ENCODE results near the gene AHRR. TPM values are rescaled to one million over a fixed set of nuclear protein-coding genes. Genes with fewer than 3 reads are reported as not detected.

AHRR gene
- total RNA-seq, 4 donors from 2014 or later = 0.26 to 9.1 (median 6.6) TPM; not detected in 1

GRCh38 chr5:419970-420369 is 98.5 kb downstream of the AHRR start:
- Histone ChIP-seq H3K36me3 (no peaks in the 10 kb centered on the region), H3K4me3 (no peak overlapping the region), H3K27me3 (no peaks in the 10 kb centered on the region), H3K9me3 (no peaks in the 10 kb centered on the region), H3K27ac (no peak overlapping the region), H3K4me1 (peaks cover 0 to 6% of the 10 kb centered on the region in 2 donors)
- intact Hi-C loops (cut with DNase I; ENCODE audit: low total_unique reads) = no loop called here
- no peak for DNase-seq
- no peak for TF ChIP-seq CTCF (IDR thresholded peaks at IDR 0.05)
- TF ChIP-seq POLR2A (IDR thresholded peaks at IDR 0.05) = no peak

GRCh38 chr5:420632-421286 is 99.2 kb downstream of the AHRR start:
- Histone ChIP-seq H3K4me1 (peaks cover 0 to 3% of the 10 kb centered on the region in 2 donors), H3K27me3 (no peaks in the 10 kb centered on the region), H3K9me3 (no peaks in the 10 kb centered on the region), H3K27ac (no peak overlapping the region), H3K36me3 (no peaks in the 10 kb centered on the region), H3K4me3 (no peak overlapping the region)
- intact Hi-C loops (cut with DNase I; ENCODE audit: low total_unique reads) = no loop called here
- TF ChIP-seq CTCF (IDR thresholded peaks at IDR 0.05) = no peak
- no peak for TF ChIP-seq POLR2A (IDR thresholded peaks at IDR 0.05)
- DNase-seq = no peak

GRCh38 chr5:421287-421880 is 99.9 kb downstream of the AHRR start:
- Histone ChIP-seq H3K36me3 (no peaks in the 10 kb centered on the region), H3K4me3 (no peak overlapping the region), H3K27me3 (no peaks in the 10 kb centered on the region), H3K27ac (no peak overlapping the region), H3K9me3 (no peaks in the 10 kb centered on the region), H3K4me1 (no peaks in the 10 kb centered on the region)
- intact Hi-C loops (cut with DNase I; ENCODE audit: low total_unique reads) = no loop called here
- DNase-seq = no peak
- TF ChIP-seq POLR2A (IDR thresholded peaks at IDR 0.05) (no peak), CTCF (IDR thresholded peaks at IDR 0.05) (no peak)

- Histone ChIP-seq H3K27ac (no peak overlapping the region), H3K36me3 (no peaks in the 10 kb centered on the region), H3K4me3 (no peak overlapping the region), H3K4me1 (no peaks in the 10 kb centered on the region), H3K9me3 (no peaks in the 10 kb centered on the region), H3K27me3 (no peaks in the 10 kb centered on the region)
- TF ChIP-seq CTCF (IDR thresholded peaks at IDR 0.05) (no peak), POLR2A (IDR thresholded peaks at IDR 0.05) (no peak)
- intact Hi-C loops (cut with DNase I; ENCODE audit: low total_unique reads) = no loop called here
- no peak for DNase-seq
These were observed 100.4 kb downstream of the AHRR start for GRCh38 chr5:421901-422300.

- Histone ChIP-seq H3K27me3 (no peaks in the 10 kb centered on the region), H3K27ac (no peak overlapping the region), H3K4me3 (no peak overlapping the region), H3K4me1 (no peaks in the 10 kb centered on the region), H3K36me3 (no peaks in the 10 kb centered on the region), H3K9me3 (no peaks in the 10 kb centered on the region)
- DNase-seq = no peak
- TF ChIP-seq CTCF (IDR thresholded peaks at IDR 0.05) (no peak), POLR2A (IDR thresholded peaks at IDR 0.05) (no peak)
- intact Hi-C loops (cut with DNase I; ENCODE audit: low total_unique reads) = no loop called here
These were observed 101.1 kb downstream of the AHRR start for GRCh38 chr5:422323-423232.
